Type B pancreatic cell (in vitro differentiated cells): ENCODE data around the gene SPATA3. TPM values are rescaled to one million over a fixed set of nuclear protein-coding genes. Genes with fewer than 3 reads are reported as not detected.

Experiments used
- DNase-seq: peaks from one replicate; pipeline ENCODE4 v3.0.0; 2021; ENCODE audit warnings: mixed read lengths; ENCODE audit not compliant: unreplicated experiment; ENCODE audit errors: extremely low spot score
- H3K27ac Mint-ChIP-seq: 2 replicates; pipeline ENCODE4 v1.8.0; 2021; ENCODE audit warnings: mild to moderate bottlenecking, mixed read lengths
- H3K27me3 Mint-ChIP-seq: 2 replicates; pipeline ENCODE4 v1.8.0; 2021; ENCODE audit warnings: mixed read lengths
- H3K36me3 Mint-ChIP-seq: 2 replicates; pipeline ENCODE4 v1.8.0; 2021; ENCODE audit warnings: mixed read lengths
- H3K4me1 Mint-ChIP-seq: one replicate; pipeline ENCODE4 v1.8.0; 2021; ENCODE audit warnings: mixed read lengths; ENCODE audit not compliant: unreplicated experiment
- H3K4me3 Mint-ChIP-seq: 2 replicates; pipeline ENCODE4 v1.8.0; 2021; ENCODE audit warnings: mild to moderate bottlenecking, mixed read lengths
- H3K9me3 Mint-ChIP-seq: 2 replicates; pipeline ENCODE4 v1.8.0; 2021; ENCODE audit warnings: mixed read lengths
- total RNA-seq: library from RNA; stranded (reverse); gene quantifications from 2 replicates; pipeline ENCODE4 v1.2.1, GENCODE V29; 2021; ENCODE audit warnings: low replicate concordance
- TF ChIP-seq, protein P1 (sequence below): fragments of 200-600 bp; sonication (generic); conservative IDR thresholded peaks from 2 replicates; pipeline ENCODE4 v1.5.0; 2021; ENCODE audit warnings: antibody characterized with exemption, mild to moderate bottlenecking

Gene SPATA3
- total RNA-seq, 1 donor from 2014 or later: not detected

DNA sequence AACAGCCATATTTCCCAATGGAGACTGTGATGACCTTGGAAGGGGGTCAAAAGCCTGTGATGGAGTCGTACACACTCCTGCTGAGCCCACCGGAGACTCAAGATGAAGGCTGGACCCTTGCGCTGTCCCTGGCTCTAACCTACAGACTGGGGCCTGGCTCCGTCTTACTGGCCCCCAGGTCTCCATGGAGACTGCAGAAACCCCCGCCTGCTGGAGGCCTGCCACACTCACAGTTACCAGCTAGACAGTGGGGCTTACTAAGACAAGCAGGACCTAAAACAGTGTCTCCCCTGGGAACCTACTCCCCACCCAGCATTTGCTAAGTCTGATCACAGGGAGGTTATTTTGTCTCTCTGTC, 51.0 kb downstream of the SPATA3 start:
- Mint-ChIP-seq H3K4me1 (no peaks in the 10 kb centered on the region), H3K27me3 (peaks cover 31% of the 10 kb centered on the region), H3K27ac (no peak overlapping the region), H3K36me3 (no peaks in the 10 kb centered on the region), H3K4me3 (no peak overlapping the region), H3K9me3 (no peaks in the 10 kb centered on the region)
- no peak for DNase-seq
- TF ChIP-seq, protein P1, sequence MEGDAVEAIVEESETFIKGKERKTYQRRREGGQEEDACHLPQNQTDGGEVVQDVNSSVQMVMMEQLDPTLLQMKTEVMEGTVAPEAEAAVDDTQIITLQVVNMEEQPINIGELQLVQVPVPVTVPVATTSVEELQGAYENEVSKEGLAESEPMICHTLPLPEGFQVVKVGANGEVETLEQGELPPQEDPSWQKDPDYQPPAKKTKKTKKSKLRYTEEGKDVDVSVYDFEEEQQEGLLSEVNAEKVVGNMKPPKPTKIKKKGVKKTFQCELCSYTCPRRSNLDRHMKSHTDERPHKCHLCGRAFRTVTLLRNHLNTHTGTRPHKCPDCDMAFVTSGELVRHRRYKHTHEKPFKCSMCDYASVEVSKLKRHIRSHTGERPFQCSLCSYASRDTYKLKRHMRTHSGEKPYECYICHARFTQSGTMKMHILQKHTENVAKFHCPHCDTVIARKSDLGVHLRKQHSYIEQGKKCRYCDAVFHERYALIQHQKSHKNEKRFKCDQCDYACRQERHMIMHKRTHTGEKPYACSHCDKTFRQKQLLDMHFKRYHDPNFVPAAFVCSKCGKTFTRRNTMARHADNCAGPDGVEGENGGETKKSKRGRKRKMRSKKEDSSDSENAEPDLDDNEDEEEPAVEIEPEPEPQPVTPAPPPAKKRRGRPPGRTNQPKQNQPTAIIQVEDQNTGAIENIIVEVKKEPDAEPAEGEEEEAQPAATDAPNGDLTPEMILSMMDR: no peak

DNA sequence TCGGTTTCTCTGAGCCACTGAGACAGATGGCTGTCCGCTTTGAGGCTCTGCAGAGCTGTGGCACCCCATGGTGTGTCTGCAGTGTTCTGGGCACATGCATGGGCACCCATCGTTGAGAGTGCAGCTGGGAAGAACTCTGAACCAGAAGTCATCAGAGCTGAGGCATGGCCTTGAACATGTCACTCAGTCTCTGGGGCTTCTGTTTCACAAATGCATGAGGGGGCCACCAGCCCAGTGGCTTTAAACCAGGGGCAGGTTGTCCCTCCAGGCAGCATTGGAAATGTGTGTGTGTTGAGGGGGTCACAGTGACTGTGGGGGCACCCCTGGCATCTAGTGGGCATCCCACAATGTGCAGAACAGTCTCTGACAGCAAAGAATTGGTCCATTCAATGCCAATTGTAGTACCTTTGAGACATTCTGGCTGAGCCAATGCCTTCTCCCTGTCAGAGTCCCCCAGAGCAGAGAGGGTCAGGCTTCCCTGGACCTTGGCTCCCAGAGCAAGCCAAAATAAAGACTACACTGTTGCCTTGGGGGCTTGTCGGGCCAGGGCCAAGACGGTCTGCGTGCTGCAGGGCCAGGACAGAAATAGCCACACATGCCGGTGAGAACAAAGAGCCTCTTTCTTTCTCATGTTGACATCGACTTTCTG, 51.5 kb downstream of the SPATA3 start:
- Mint-ChIP-seq H3K27me3 (peaks cover 28% of the 10 kb centered on the region), H3K9me3 (no peaks in the 10 kb centered on the region), H3K36me3 (no peaks in the 10 kb centered on the region), H3K4me3 (no peak overlapping the region), H3K27ac (no peak overlapping the region), H3K4me1 (peaks cover 3% of the 10 kb centered on the region)
- TF ChIP-seq, protein P1: no peak
- DNase-seq: no peak

- H3K36me3 Mint-ChIP-seq: no peaks in the 10 kb centered on the region
- no peak overlapping the region for H3K4me3 Mint-ChIP-seq
- DNase-seq: no peak
- TF ChIP-seq, protein P1: no peak
- no peaks in the 10 kb centered on the region for H3K9me3 Mint-ChIP-seq
- H3K4me1 Mint-ChIP-seq: peaks cover 9% of the 10 kb centered on the region
- H3K27ac Mint-ChIP-seq: no peak overlapping the region
- peaks cover 28% of the 10 kb centered on the region for H3K27me3 Mint-ChIP-seq
These were observed 52.3 kb downstream of the SPATA3 start for GRCh38 chr2:231047923-231048915.

GRCh38 chr2:231049286-231050017, 53.5 kb downstream of the SPATA3 start:
- DNase-seq: no peak
- Mint-ChIP-seq H3K9me3 (no peaks in the 10 kb centered on the region), H3K4me3 (no peak overlapping the region), H3K36me3 (no peaks in the 10 kb centered on the region), H3K27ac (peak overlapping the region; percentile 76), H3K27me3 (peaks cover 23% of the 10 kb centered on the region), H3K4me1 (peaks cover 9% of the 10 kb centered on the region)
- TF ChIP-seq, protein P1: no peak

DNA sequence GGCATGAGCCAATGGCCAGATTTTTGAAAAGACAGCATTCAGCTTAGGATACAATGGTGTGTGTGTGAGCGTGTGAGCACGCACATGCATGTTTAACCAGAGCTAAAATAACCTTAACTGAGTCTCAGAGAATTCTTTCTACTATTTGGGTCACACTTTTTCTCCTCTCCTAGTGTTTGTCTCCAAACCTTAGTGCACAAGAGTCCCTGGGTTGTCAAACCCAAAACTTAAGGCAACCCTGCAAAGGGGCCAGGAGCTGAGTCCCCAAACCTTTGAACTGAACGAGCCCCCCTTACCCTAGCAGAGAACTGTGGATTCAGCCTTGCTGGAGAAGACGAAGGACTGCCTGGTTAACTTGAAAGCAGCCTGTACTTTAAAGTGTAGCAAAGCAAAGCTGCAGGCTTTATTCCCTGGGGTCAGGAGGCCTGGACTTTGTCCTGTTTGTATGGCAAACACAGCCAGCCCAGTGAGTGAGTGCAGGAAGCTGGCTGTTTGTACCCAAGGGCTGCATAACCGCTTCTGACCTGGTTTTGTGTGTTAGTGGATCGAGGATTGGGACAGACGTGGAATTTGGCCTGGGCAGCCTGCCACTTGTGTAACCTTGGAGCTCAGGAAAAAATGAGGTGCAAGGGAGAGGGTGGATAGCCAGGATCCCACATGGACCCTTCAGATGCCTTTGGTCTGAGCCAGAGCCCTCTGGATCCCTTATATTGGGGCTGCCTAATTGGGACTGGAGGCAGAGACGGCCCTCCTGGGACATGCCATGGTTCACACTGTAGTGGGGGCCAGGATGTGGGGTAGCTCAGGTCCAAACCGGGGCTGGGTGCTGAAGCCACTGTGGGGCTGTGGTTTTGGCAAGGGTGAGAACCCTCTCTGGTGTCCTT, 54.3 kb downstream of the SPATA3 start:
- H3K27ac Mint-ChIP-seq: peak overlapping the region; percentile 76
- no peaks in the 10 kb centered on the region for H3K9me3 Mint-ChIP-seq
- H3K36me3 Mint-ChIP-seq: no peaks in the 10 kb centered on the region
- TF ChIP-seq, protein P1: no peak
- H3K4me1 Mint-ChIP-seq: peaks cover 9% of the 10 kb centered on the region
- DNase-seq: no peak
- H3K27me3 Mint-ChIP-seq: peaks cover 23% of the 10 kb centered on the region
- H3K4me3 Mint-ChIP-seq: peak overlapping the region; percentile 54
